Activated effector memory CD4-positive, alpha-beta T cell treated with Interleukin-2 at 50 U/mL for 16 hours (primary cell): ENCODE measurements around the gene SLC25A15.
A peak's percentile ranks its signal among the peaks of the same experiment; 100 is the strongest.

ENCODE experiments used
- DNase-seq: peaks from one replicate; pipeline ENCODE4 v3.0.0-alpha.2; 2020

SLC25A15 gene

GRCh38 chr13:40789275-40790153 is at the start of gene SLC25A15:
Gene SLC25A15 (plus strand): TSS chr13:40789611. CDS start chr13:40793227, 3,616 bp downstream.
- peak; percentile 68 for DNase-seq

DNA sequence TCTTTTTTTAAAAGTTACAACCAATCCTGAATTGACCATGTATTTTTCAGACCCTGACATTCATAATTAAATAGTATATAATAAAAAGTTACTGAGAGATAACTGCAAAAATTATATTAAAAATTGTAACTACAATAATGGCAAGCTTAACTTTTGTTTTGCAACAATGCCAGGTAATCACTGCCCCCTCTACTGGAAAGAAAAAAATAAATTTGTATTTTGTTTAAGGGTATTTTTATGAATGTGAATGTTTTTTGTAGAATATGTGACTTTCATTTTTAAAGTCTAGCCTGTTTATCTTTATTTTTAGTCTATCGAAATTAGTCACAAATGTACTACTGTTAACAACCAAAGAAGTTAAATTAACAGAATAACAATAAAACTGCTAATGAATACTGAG is 40.1 kb upstream of the SLC25A15 start:
- DNase-seq: no peak

- no peak for DNase-seq
Observed at GRCh38 chr13:40755082-40755700, 34.2 kb upstream of the SLC25A15 start.

DNA sequence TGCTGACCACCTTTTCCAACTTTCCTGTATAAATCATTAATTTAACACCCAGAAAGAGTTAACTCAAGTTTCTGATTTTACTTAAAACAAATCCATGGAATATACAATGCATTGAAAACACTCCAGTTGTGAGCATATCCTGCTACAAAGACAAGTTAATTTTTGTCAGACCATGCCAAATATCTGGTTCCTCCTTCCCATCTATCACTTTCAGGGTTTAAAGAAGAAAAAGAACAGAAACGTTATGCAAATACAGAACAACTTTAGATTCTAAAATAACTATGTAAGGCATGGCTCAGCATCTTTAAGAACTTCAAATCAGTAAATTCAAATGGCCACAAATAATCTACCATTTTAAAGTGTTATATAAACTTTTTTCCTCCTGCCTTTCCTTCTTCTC is 33.4 kb upstream of the SLC25A15 start:
- DNase-seq: no peak

- no peak for DNase-seq
Observed at GRCh38 chr13:40758811-40759210, 30.6 kb upstream of the SLC25A15 start.

DNA sequence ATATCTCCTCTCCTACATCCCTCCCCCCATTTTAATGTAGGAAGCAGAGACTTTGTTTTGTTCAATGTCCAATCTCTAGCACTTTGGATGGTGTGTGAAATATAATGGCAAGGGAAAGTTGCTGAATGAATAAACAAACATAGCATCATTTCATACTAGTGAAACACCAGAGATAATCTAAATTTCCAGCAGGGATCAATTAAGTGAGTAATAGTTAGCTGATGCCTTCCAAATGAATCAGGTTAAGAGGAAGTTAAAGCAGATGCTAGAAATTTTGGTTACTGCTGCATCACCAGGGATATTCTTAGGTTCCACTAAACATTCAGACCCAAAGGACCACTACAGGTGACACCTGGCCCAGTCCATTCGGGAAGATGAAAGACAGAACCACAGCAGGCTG is 26.6 kb upstream of the SLC25A15 start:
- no peak for DNase-seq

DNA sequence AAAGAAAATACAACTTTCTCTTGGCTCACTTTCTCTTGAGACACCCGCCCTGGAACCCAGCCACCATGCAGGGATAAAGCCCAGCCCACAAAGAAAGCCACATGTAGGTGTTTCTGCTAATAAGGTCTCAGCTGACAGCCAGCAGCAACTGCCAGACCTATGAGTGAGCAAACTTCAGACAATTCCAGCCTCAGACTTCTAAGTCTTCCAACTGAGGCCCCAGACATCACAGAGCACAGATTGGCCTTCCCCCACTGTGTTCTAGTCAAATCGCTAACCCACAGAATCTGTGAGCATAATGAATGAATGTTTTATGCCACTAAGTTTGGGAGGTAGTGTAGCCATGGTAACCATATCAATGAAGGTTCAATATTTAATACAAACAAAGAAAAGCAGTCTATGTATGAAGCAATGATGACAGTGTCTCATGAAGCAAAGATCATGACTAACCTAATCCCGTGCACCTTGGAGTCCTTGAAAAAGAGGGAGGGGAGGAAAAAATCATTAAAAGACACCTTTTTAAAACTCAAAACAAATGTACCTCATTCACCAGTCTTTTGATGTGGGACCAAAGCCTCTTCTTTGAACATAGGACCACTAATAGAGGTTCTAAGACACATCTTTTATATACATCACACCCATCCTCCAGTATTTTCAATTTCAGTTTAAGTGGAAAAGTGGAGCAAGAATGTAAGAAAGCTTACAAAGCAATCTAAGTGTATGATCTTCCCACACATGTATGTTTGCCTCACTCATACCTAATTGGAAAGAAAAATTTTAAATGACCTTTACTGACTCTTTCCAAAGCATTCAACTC is 24.6 kb upstream of the SLC25A15 start:
- no peak for DNase-seq

DNA sequence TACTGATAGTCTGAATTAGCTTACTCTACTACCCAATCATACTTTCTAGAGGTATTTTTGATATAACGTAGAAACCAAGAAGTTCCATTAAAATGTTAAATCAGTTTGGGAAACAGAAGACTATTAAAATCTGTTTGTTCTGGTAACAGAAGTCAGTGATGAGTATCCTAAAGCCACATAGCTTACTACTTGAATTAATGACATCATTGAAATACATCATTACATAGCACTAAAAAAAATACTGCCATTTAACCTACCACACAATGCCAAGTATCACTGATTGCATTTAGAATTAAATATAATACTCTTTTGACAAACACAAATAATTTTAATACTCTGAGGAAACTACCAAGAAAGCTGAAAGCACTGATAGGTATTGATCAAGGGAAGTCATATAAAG is 23.8 kb upstream of the SLC25A15 start:
- no peak for DNase-seq

DNA sequence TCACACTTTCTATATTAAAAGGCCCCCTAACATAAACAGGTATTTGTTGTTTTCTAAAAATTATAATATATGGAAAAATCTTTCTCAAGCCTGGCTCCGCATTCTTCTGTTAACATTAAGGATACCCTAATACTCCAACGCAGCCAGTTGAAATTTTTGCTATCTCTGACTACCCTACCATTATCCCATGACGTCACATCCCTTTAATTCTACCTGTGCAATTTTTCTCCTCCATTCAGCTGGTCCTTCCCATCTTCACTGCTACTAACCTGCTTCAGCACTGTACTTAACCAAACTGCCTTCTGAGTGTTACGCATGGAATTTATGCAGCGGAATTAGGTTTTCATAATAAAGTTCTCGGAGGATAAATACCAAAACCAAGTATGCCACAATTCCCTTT is 19.4 kb upstream of the SLC25A15 start:
- DNase-seq: no peak

GRCh38 chr13:40770609-40770933 is 18.8 kb upstream of the SLC25A15 start:
- DNase-seq: no peak

DNA sequence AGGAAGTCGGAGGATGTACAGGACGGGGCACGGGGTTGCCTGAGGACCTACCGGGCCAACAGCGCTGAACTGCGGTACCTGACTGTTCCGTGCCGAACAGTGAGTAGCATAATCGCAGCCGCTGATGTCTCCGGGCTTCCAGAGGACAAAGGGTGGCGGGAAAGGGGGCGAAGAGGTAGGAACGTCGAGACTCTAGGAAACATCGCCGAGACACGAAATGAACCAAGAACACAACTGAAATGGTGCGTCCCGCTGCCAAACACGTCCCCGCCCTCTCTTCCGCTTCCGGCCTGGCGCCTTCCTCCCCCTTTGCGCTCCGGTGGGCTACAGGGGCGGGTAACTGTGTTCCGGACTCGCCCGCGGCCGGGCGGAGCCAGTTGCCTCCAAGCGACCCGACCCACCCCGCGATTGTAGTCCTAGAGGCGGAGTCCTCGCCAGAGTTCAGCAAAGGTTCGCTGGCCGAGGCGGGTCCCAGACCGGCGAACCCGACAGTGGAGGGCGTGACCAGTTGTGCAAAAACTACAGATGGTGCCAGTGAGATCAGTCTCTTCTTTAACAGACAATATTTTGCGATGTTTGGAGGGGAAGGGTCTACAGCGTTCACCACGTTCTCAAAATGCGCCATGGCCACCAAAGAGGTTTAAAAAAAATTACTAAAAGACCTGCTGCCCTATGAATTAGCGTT is 18.3 kb upstream of the SLC25A15 start, which contains the start of gene MRPS31:
Gene MRPS31, minus strand, starts transcription at position 257 of the 685 bp plus-strand sequence. Its CDS starts 54 bp downstream, at position 203.
- peak; percentile 92 for DNase-seq

GRCh38 chr13:40772765-40773473 is 16.5 kb upstream of the SLC25A15 start:
- no peak for DNase-seq

- no peak for DNase-seq
Observed at GRCh38 chr13:40774672-40775071, 14.7 kb upstream of the SLC25A15 start.

GRCh38 chr13:40776232-40776631 is 13.2 kb upstream of the SLC25A15 start:
- DNase-seq: no peak

DNA sequence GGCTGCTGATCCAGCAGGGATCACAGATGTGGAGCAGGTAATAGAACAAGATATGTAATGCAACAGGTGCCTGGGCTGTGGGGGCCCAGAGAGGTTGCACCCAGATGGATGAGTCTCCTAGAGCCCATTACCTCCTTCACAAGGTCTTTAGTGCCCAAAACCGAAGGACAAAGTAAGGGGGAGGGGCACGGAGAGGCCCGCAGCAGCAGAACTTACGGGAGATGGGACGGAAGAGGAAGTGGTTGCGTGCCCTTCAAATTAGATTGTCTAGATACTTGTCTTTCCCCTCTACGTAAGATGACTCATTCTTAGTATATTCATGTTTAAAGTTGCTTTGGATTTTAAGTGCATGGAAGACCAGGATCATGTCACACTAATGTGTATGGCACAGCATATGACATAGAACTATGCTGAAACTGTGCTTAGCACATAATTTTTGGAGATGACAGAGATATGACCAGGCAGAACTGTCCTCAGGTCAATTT is 12.7 kb upstream of the SLC25A15 start:
- DNase-seq: peak; percentile 62

DNA sequence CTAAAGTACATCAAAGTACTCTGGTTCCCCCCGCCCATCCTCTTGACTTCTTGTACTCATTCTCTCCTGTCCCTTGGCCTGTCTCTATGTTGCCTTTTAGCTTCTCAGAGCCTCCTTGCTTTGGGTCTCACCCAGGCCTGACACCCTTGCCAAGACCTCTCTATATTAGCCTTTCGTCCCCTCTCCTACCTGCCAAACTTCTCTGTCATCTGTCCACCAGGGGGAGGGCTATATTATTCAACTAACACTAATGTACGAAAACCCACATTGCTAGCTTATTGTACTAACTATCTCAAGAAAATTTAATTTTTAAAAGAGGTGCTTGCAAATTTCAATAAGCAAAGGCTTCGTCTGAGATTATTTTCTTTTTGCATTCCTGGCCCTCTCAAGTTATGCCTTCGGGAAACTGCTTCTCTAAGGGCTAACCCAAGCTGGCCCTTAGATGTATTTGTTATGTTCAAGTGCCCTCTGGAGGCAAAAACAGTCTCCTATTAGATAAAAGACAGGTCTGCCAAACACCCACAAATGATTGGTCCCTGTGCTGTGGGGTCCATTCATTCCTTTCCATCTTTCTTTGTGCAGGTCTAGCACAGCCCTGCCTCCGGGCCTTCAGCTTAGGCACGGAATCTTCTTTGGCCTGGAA is 12.1 kb upstream of the SLC25A15 start:
- peak; percentile 20 for DNase-seq

GRCh38 chr13:40777809-40778175 is 11.6 kb upstream of the SLC25A15 start:
- DNase-seq: no peak

- no peak for DNase-seq
Observed at GRCh38 chr13:40779049-40779448, 10.4 kb upstream of the SLC25A15 start.

GRCh38 chr13:40779796-40780285 is 9.6 kb upstream of the SLC25A15 start:
- no peak for DNase-seq

DNA sequence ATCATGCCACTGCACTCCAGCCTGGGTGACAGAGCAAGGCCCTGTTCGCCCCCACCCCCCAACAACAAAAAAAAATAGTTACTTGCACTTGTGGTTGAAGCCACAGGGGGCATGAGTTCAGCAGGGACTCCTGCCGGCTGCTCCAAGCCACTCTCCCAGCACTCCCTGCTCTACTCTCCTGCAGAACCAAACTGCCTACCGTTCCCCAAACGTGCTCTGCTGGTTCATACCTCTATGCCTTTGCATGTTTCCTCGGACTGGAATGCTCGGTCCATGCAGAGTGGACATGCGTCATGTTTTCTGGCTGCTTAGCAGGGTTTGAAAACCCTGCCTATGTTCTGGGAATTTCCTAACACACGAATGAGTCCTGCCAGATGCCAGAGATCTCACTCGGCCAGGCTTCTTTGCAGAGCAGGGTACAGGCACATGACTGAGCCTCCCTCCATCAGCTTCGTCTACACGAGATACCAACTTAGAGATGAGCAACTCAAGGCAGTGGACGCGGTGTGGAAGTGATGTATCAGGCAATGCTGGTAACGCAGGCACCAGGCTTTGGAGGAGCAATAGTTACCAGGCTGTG is 8.5 kb upstream of the SLC25A15 start:
- no peak for DNase-seq

DNA sequence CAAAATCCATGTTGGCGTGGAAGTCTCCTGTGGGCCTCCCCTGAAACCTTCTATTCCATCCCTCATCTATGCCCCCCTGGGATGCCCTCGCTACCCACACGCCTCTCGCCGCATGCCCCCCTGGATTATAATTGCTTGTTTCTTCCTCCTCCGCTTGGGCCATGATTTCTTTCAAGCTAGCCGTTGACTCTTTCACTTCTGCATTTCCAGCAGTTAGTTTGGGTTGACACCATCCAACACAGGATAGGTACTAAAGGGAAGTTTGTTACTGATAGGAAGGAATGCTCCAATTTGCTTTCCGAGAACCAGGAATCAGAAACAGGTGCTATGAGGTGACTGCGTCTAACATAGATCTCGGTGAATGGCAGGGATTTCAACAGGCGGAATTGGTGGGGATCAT is 7.7 kb upstream of the SLC25A15 start:
- DNase-seq: no peak
